Omental fat pad (tissue), 4 donors: Measurements from ENCODE around the gene NTSR1. TPM values are rescaled to one million over a fixed set of nuclear protein-coding genes. Genes with fewer than 3 reads are reported as not detected.

ENCODE experiments used
- ATAC-seq: fragments of 150-250 bp; one replicate; pipeline ENCODE4 v1.9.1; 2016; ENCODE audit warnings: mild to moderate bottlenecking, moderate library complexity; ENCODE audit not compliant: low FRiP score
- DNase-seq: peaks from one replicate; pipeline ENCODE4 v3.0.0-alpha.2; 2019; ENCODE audit warnings: low spot score
- CTCF ChIP-seq, 3 donors: fragments of 450-650 bp; IDR thresholded peaks; one replicate each; pipeline ENCODE4 v1.5.1; 2016 to 2017; ENCODE audit warnings: antibody characterized with exemption in 3 of 3, mild to moderate bottlenecking in 3 of 3, moderate library complexity in 2 of 3
- total RNA-seq, 4 donors: library from RNA; depleted of rRNA; stranded (reverse); fragments of >200 nt; gene quantifications; one replicate each; pipeline ENCODE4 v1.1.0, GENCODE V29; 2016

The NTSR1 gene
- total RNA-seq, 4 donors from 2014 or later = 0.24 to 0.25 TPM; not detected in 2

- DNase-seq (no peak), ATAC-seq (no peak)
- no peak for TF ChIP-seq CTCF (IDR thresholded peaks at IDR 0.05)
These were observed 52.5 kb downstream of the NTSR1 start for GRCh38 chr20:62760856-62761758.

GRCh38 chr20:62761759-62762131, 53.1 kb downstream of the NTSR1 start:
- DNase-seq (no peak), ATAC-seq (no peak)
- no peak for TF ChIP-seq CTCF (IDR thresholded peaks at IDR 0.05)

- ATAC-seq = no peak
- TF ChIP-seq CTCF (IDR thresholded peaks at IDR 0.05) = no peak
- no peak for DNase-seq
These were observed 53.7 kb downstream of the NTSR1 start for GRCh38 chr20:62762376-62762775.

DNA sequence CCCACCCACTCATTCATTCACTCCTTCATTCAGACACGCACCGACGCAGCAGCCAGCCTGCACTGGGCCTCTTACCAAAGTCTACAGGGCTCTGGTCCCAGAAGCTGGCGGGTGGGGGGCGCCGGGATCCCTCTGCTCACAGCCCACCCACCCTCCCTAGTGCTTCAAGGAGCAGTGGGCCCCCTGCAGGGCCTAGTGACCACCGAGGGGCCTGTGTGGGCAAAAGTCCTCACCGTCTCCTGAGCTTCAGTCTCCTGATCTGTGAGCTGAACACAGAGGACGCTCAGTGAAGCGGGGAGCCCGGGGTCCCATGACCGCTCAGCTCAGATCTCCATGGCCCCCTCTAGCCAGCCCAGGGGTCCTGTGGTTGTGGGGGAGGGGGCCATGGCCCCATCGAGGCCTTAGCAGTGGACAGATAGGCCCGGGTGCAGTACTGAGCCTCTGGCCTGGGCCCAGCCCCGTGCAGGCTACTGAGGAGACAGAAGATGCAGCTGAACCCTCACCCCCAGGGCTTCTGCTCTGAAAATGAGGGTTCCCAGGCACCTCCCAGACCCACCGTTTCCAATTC, 54.2 kb downstream of the NTSR1 start:
- TF ChIP-seq CTCF (IDR thresholded peaks at IDR 0.05) = no peak
- no peak for DNase-seq
- ATAC-seq = no peak

GRCh38 chr20:62763404-62763803, 54.8 kb downstream of the NTSR1 start:
- TF ChIP-seq CTCF (IDR thresholded peaks at IDR 0.05) = no peak
- ATAC-seq = no peak
- DNase-seq = no peak

GRCh38 chr20:62764156-62764935, 55.7 kb downstream of the NTSR1 start:
- no peak for ATAC-seq
- TF ChIP-seq CTCF (IDR thresholded peaks at IDR 0.05) = no peak
- no peak for DNase-seq
